ENCODE data around the gene PIAS1. TPM values are rescaled to one million over a fixed set of nuclear protein-coding genes. Genes with fewer than 3 reads are reported as not detected.

PIAS1 gene
- total RNA-seq, 1 experiment from 2014 or later = 29.7 TPM

DNA sequence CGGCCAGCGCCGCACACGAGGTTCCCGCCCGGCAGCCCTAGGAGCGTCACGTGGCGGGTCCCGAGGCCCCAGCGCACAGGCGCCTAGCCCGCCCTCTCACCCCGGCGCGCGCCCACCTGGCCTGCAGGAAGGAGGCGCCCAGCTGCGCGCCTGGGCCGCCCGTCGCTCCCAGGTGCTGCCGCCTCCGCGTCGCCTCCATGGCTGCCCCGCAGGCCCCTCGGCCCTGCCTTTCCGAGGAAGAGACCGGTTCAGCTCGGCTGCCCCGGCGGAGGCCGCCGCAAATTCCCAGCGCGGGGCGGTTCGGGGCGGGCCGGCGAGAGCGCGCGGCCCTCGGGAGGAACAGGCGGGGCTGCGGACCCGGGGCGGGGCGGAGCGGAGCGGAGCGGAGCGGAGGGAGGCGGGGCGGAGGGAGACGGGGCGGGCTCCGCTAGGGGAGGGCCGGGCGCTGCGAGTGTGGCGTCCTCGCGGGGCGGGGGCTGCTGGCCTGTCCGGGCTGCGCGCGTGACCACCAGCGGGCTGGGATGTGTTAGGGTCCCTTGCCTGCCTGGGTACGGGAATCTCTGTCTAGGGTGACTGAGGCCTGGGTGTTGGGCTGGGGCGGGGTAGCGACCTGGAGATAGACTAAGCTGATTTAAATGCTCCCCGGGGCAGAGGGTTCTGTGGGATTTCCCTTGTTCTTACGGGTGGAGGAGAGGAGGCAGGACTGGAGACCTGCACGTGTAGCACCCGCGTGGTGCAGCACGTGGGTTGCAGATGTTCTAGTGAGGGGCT lies 175.5 kb downstream of the PIAS1 start, which contains the start of gene CLN6 (continued):
- TF ChIP-seq ZNF532 (CRISPR knock-in tag; IDR thresholded peaks at IDR 0.05; ENCODE audit: borderline replicate concordance) = no peak
- no peak for TF ChIP-seq KAT7 (CRISPR knock-in tag; IDR thresholded peaks at IDR 0.05; ENCODE audit: borderline replicate concordance)
- TF ChIP-seq, protein P1, sequence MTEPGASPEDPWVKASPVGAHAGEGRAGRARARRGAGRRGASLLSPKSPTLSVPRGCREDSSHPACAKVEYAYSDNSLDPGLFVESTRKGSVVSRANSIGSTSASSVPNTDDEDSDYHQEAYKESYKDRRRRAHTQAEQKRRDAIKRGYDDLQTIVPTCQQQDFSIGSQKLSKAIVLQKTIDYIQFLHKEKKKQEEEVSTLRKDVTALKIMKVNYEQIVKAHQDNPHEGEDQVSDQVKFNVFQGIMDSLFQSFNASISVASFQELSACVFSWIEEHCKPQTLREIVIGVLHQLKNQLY (CRISPR knock-in tag; IDR thresholded peaks at IDR 0.05) = no peak
- no peak; the same call in 1 of the 2 replicates for TF ChIP-seq RELA (CRISPR knock-in tag; IDR thresholded peaks at IDR 0.05; ENCODE audit: borderline replicate concordance)
- TF ChIP-seq ATF1 (CRISPR knock-in tag; IDR thresholded peaks at IDR 0.05) = no peak
- no peak for TF ChIP-seq ZNF671 (CRISPR knock-in tag; IDR thresholded peaks at IDR 0.05)
- TF ChIP-seq, protein P2, sequence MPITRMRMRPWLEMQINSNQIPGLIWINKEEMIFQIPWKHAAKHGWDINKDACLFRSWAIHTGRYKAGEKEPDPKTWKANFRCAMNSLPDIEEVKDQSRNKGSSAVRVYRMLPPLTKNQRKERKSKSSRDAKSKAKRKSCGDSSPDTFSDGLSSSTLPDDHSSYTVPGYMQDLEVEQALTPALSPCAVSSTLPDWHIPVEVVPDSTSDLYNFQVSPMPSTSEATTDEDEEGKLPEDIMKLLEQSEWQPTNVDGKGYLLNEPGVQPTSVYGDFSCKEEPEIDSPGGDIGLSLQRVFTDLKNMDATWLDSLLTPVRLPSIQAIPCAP (CRISPR knock-in tag; IDR thresholded peaks at IDR 0.05) = no peak
- TF ChIP-seq NFATC4 (CRISPR knock-in tag; IDR thresholded peaks at IDR 0.05) = no peak
- TF ChIP-seq IRF2 (CRISPR knock-in tag; IDR thresholded peaks at IDR 0.05; ENCODE audit: borderline replicate concordance, low read depth) = no peak
- TF ChIP-seq ETV6 (CRISPR knock-in tag; IDR thresholded peaks at IDR 0.05) = peak; percentile 88
- TF ChIP-seq ZNF416 (CRISPR knock-in tag; IDR thresholded peaks at IDR 0.05) = no peak
- TF ChIP-seq MYBL2 (CRISPR knock-in tag; IDR thresholded peaks at IDR 0.05) = 0 out of 2 replicates have a peak, but pooled peaks have one; percentile 35
- 0 out of 2 replicates have a peak, but pooled peaks have one; percentile 44 for TF ChIP-seq JUN (CRISPR knock-in tag; IDR thresholded peaks at IDR 0.05)
- no peak for TF ChIP-seq E2F1 (CRISPR knock-in tag; IDR thresholded peaks at IDR 0.05)
- no peak for TF ChIP-seq GTF2I (CRISPR knock-in tag; conservative IDR thresholded peaks at IDR 0.05)
- no peak for TF ChIP-seq FOXJ3 (CRISPR knock-in tag; IDR thresholded peaks at IDR 0.05; ENCODE audit: borderline replicate concordance)
- 0 out of 2 replicates have a peak, but pooled peaks have one; percentile 33 for TF ChIP-seq FOXK1 (CRISPR knock-in tag; IDR thresholded peaks at IDR 0.05)
- TF ChIP-seq, protein P3, sequence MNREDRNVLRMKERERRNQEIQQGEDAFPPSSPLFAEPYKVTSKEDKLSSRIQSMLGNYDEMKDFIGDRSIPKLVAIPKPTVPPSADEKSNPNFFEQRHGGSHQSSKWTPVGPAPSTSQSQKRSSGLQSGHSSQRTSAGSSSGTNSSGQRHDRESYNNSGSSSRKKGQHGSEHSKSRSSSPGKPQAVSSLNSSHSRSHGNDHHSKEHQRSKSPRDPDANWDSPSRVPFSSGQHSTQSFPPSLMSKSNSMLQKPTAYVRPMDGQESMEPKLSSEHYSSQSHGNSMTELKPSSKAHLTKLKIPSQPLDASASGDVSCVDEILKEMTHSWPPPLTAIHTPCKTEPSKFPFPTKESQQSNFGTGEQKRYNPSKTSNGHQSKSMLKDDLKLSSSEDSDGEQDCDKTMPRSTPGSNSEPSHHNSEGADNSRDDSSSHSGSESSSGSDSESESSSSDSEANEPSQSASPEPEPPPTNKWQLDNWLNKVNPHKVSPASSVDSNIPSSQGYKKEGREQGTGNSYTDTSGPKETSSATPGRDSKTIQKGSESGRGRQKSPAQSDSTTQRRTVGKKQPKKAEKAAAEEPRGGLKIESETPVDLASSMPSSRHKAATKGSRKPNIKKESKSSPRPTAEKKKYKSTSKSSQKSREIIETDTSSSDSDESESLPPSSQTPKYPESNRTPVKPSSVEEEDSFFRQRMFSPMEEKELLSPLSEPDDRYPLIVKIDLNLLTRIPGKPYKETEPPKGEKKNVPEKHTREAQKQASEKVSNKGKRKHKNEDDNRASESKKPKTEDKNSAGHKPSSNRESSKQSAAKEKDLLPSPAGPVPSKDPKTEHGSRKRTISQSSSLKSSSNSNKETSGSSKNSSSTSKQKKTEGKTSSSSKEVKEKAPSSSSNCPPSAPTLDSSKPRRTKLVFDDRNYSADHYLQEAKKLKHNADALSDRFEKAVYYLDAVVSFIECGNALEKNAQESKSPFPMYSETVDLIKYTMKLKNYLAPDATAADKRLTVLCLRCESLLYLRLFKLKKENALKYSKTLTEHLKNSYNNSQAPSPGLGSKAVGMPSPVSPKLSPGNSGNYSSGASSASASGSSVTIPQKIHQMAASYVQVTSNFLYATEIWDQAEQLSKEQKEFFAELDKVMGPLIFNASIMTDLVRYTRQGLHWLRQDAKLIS (CRISPR knock-in tag; IDR thresholded peaks at IDR 0.05; ENCODE audit: borderline replicate concordance) = 0 out of 2 replicates have a peak, but pooled peaks have one; percentile 39
- TF ChIP-seq NFYB (CRISPR knock-in tag; conservative IDR thresholded peaks at IDR 0.05; ENCODE audit: low read depth) = 0 out of 2 replicates have a peak, but pooled peaks have one; percentile 28
- peak; percentile 72; the same call in 1 of the 2 replicates for TF ChIP-seq ZNF219 (CRISPR knock-in tag; IDR thresholded peaks at IDR 0.05; ENCODE audit: borderline replicate concordance)
- peak; percentile 96 for TF ChIP-seq USF2 (CRISPR knock-in tag; IDR thresholded peaks at IDR 0.05)
- TF ChIP-seq SP1 (CRISPR knock-in tag; conservative IDR thresholded peaks at IDR 0.05) = peak; percentile 72; the same call in 1 of the 2 replicates
- no peak for TF ChIP-seq GRHL2 (CRISPR knock-in tag; IDR thresholded peaks at IDR 0.05; ENCODE audit: insufficient replicate concordance, severe bottlenecking)
- TF ChIP-seq ZNF232 (CRISPR knock-in tag; IDR thresholded peaks at IDR 0.05) = peak; percentile 62; the same call in 1 of the 2 replicates
- peak; percentile 56; the same call in 1 of the 2 replicates for TF ChIP-seq CREM (CRISPR knock-in tag; IDR thresholded peaks at IDR 0.05)
- no peak for TF ChIP-seq ERG (CRISPR knock-in tag; IDR thresholded peaks at IDR 0.05)

Measured in WTC11 (cell line).